Transverse colon (tissue), 4 donors: ENCODE results near the gene ICAM3. TPM values are rescaled to one million over a fixed set of nuclear protein-coding genes. Genes with fewer than 3 reads are reported as not detected.
"Not testable (repeated sequence)": the region's sequence is repeated elsewhere in the genome, so short reads cannot be mapped to it uniquely, and the experiment has no call there.

Experiments
- DNase-seq: peaks from one replicate; pipeline ENCODE4 v3.0.0-alpha.2; 2019
- H3K27ac ChIP-seq, 4 donors: fragments of 200-600 bp; sonication (generic); 2 replicates each; pipeline ENCODE4 v1.5.1; 2016 to 2018; ENCODE audit warnings: inconsistent platforms in 4 of 4
- H3K27me3 ChIP-seq: fragments of 200-600 bp; sonication (generic); 2 replicates; pipeline ENCODE4 v1.5.1; 2017; ENCODE audit warnings: inconsistent platforms
- H3K36me3 ChIP-seq, 4 donors: fragments of 200-600 bp; sonication (generic); 2 replicates each; pipeline ENCODE4 v1.5.1; 2017 to 2019; ENCODE audit warnings: inconsistent platforms in 4 of 4
- H3K4me1 ChIP-seq, 4 donors: fragments of 200-600 bp; sonication (generic); 2 replicates each; pipeline ENCODE4 v1.5.1; 2017 to 2020; ENCODE audit warnings: inconsistent platforms in 4 of 4
- H3K4me3 ChIP-seq, 4 donors: fragments of 200-600 bp; sonication (generic); 1 replicate in 1 of 4; 2 replicates in 3 of 4; pipeline versions ENCODE4 v1.5.1 to v1.6.1; 2017 to 2019; ENCODE audit warnings: inconsistent platforms in 4 of 4
- H3K9me3 ChIP-seq, 2 donors: fragments of 200-600 bp; sonication (generic); 2 replicates each; pipeline ENCODE4 v1.5.1; 2017 to 2019; ENCODE audit warnings: inconsistent platforms in 2 of 2
- CTCF ChIP-seq, 5 experiments: fragments of 200-600 bp in 3 of 5; fragments of 450-650 bp in 2 of 5; sonication (generic) in 3 of 5; IDR thresholded peaks; 1 replicate in 2 of 5; 2 replicates in 3 of 5; pipeline ENCODE4 v1.5.1; 2016 to 2017; ENCODE audit warnings: antibody characterized with exemption in 5 of 5, inconsistent platforms in 3 of 5, mild to moderate bottlenecking in 2 of 5, moderate library complexity in 1 of 5
- EP300 ChIP-seq: sonication (generic); formaldehyde crosslinking; IDR thresholded peaks from one replicate; pipeline ENCODE4 v1.6.1; 2017; ENCODE audit warnings: antibody characterized with exemption, low read depth
- POLR2A ChIP-seq: fragments of 450-650 bp; IDR thresholded peaks from one replicate; pipeline ENCODE4 v1.6.1; 2016; ENCODE audit warnings: antibody characterized with exemption, mild to moderate bottlenecking, moderate library complexity
- POLR2AphosphoS5 ChIP-seq, 3 donors: sonication (generic); formaldehyde crosslinking; IDR thresholded peaks; one replicate each; pipeline ENCODE4 v1.6.1; 2016; ENCODE audit warnings: antibody characterized with exemption in 3 of 3
- WGBS, 2 donors: methylation state at CpG; one replicate each; pipeline ENCODE4 v1.1.5; 2018; ENCODE audit warnings: low coverage in 1 of 2; 5-methylcytosine and 5-hydroxymethylcytosine counted together
- in situ Hi-C, 4 donors: fragments of 200-750 bp; cut with MboI; loops; one replicate each; pipeline versions ENCODE4 v1.15.0 to v1.15.1; 2017; ENCODE audit warnings: low sequenced_read_pairs in 3 of 4, low pct_ligation_motif_present in 1 of 4, low pct_unique_long_range_greater_than_20kb in 1 of 4
- intact Hi-C: fragments of 100-400 bp; cut with DNase I; formaldehyde crosslinking; loops from one replicate; pipeline ENCODE4 v1.15.1; 2023; ENCODE audit warnings: low total_unique reads
- total RNA-seq, 4 donors: library from RNA; depleted of rRNA; stranded (reverse); fragments of >200 nt; gene quantifications; one replicate each; pipeline ENCODE4 v1.1.0, GENCODE V29; 2016

ICAM3 gene
- total RNA-seq, 4 donors from 2014 or later: 2.6 to 17.5 (median 8.6) TPM

DNA sequence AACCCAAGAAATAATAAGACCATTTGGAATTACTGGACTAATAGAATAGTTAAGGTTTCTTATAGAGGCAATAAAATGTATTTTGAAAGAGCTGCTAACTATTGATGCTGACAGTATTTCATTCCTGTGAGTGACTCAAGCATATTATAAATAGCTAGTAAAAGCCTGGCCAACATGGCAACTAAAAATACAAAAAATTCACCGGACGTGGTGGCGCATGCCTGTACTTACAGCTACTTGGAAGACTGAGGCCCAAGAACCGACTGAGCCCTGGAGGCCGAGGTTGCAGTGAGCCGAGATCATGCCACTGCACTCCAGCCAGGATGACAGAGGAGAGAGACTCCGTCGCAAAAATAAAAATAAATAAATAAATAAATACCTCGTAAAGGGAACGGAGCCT, 5.4 kb upstream of the ICAM3 start:
- intact Hi-C loops (no loop called here), in situ Hi-C loops (no loop called here)
- no peaks in the 10 kb centered on the region for H3K9me3 ChIP-seq
- H3K4me1 ChIP-seq: no peaks in the 10 kb centered on the region
- no peak for DNase-seq
- no peak overlapping the region for H3K27ac ChIP-seq
- TF ChIP-seq POLR2AphosphoS5 (IDR thresholded peaks at IDR 0.05) (no peak), CTCF (IDR thresholded peaks at IDR 0.05) (no peak), POLR2A (no peak), EP300 (no peak)
- H3K4me3 ChIP-seq: no peak overlapping the region
- no peaks in the 10 kb centered on the region for H3K36me3 ChIP-seq
- no peaks in the 10 kb centered on the region for H3K27me3 ChIP-seq
- 84 to 97% methylated on average over 5 to 10 of the region's 10 CpGs for WGBS, 2 donors

DNA sequence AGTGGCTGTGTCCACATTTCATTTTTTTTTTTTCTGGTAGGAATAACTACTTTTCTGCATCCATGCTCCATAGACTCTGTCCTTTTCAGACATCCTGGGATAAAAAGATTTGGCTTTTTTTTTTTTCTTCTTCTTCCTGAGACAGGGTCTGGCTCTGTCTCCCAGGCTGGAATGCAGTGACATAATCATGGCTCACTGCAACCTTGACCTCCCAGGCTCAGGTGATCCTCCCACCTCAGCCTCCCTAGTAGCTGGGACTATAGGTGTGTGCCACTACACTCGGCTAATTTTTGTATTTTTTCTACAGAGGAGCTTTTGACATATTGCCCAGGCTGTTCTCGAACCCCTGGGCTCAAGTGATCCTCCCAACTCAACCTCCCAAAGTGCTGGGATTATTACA, 4.1 kb upstream of the ICAM3 start:
- in situ Hi-C loops (no loop called here), intact Hi-C loops (no loop called here)
- 81% methylated on average over 2 of the region's 2 CpGs; no CpG with 5 or more reads in 1 of the 2 donors for WGBS, 2 donors
- no peak for DNase-seq
- Histone ChIP-seq H3K27ac (no peak overlapping the region), H3K36me3 (no peaks in the 10 kb centered on the region), H3K4me3 (no peak overlapping the region), H3K27me3 (no peaks in the 10 kb centered on the region), H3K4me1 (no peaks in the 10 kb centered on the region), H3K9me3 (no peaks in the 10 kb centered on the region)
- no peak for TF ChIP-seq POLR2AphosphoS5 (IDR thresholded peaks at IDR 0.05)
- no peak for TF ChIP-seq EP300
- no peak for TF ChIP-seq POLR2A
- TF ChIP-seq CTCF (IDR thresholded peaks at IDR 0.05): no peak

GRCh38 chr19:10339977-10340376, 553 bp upstream of the ICAM3 start:
- no peak for DNase-seq
- in situ Hi-C loops: no loop called here
- Histone ChIP-seq H3K27ac (peak overlapping the region in 1 of 4 donors; percentile 62), H3K9me3 (no peaks in the 10 kb centered on the region), H3K27me3 (no peaks in the 10 kb centered on the region), H3K4me3 (no peak overlapping the region), H3K36me3 (no peaks in the 10 kb centered on the region), H3K4me1 (peaks cover 0 to 5% (median 2%) of the 10 kb centered on the region in 4 donors)
- TF ChIP-seq POLR2A: no peak
- TF ChIP-seq CTCF (IDR thresholded peaks at IDR 0.05): no peak
- no peak for TF ChIP-seq POLR2AphosphoS5 (IDR thresholded peaks at IDR 0.05)
- no peak for TF ChIP-seq EP300
- intact Hi-C loops: no loop called here
- 80% methylated on average over 5 of the region's 5 CpGs; no CpG with 5 or more reads in 1 of the 2 donors for WGBS, 2 donors

GRCh38 chr19:10338940-10339339, 484 bp downstream of the ICAM3 start:
- Histone ChIP-seq H3K4me1 (peaks cover 0 to 13% (median 2%) of the 10 kb centered on the region in 4 donors), H3K27ac (peak overlapping the region in 2 of 4 donors; percentile 34 to 62), H3K27me3 (no peaks in the 10 kb centered on the region), H3K36me3 (no peaks in the 10 kb centered on the region), H3K4me3 (peak overlapping the region in 2 of 4 donors; percentile 1 to 38), H3K9me3 (no peaks in the 10 kb centered on the region)
- in situ Hi-C loops: no loop called here
- DNase-seq: no peak
- intact Hi-C loops: no loop called here
- TF ChIP-seq POLR2A (no peak), CTCF (IDR thresholded peaks at IDR 0.05) (no peak), POLR2AphosphoS5 (IDR thresholded peaks at IDR 0.05) (no peak), EP300 (no peak)
- 51 to 73% methylated on average over 4 to 6 of the region's 6 CpGs for WGBS, 2 donors

DNA sequence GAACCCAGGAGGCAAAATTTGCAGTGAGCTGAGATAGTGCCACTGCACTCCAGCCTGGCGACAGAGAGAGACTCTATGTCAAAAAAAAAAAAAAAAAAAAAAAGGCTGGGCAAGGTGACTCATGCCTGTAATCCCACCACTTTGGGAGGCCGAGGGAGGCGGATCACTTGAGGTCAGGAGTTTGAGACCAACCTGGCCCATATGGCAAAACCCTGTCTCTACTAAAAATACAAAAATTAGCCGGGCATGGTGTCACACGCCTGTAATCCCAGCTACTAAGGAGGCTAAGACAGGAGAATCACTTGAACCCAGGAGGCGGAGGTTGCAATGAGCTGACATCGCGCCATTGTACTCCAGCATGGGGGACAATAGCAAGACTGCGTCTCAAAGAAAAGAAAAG, 2.7 kb downstream of the ICAM3 start:
- H3K4me1 ChIP-seq: peaks cover 0 to 29% (median 13%) of the 10 kb centered on the region in 4 donors
- in situ Hi-C loops, H3K36me3 ChIP-seq, intact Hi-C loops, H3K9me3 ChIP-seq, H3K27ac ChIP-seq, H3K4me3 ChIP-seq, DNase-seq, H3K27me3 ChIP-seq: not testable (repeated sequence)
- 89 to 91% methylated on average over 8 to 9 of the region's 9 CpGs for WGBS, 2 donors
